C1 segment of cervical spinal cord (tissue), 14 donors: Measurements from ENCODE around the gene TBX10.
"Not testable (repeated sequence)": the region's sequence is repeated elsewhere in the genome, so short reads cannot be mapped to it uniquely, and the experiment has no call there.

Source experiments
- DNase-seq, 14 donors: peaks; one replicate each; lab custom pipeline; 2025; lab: John Stamatoyannopoulos, UW

The TBX10 gene

GRCh38 chr11:67601098-67601497 lies 38.5 kb downstream of the TBX10 start:
- DNase-seq, result no peak

DNA sequence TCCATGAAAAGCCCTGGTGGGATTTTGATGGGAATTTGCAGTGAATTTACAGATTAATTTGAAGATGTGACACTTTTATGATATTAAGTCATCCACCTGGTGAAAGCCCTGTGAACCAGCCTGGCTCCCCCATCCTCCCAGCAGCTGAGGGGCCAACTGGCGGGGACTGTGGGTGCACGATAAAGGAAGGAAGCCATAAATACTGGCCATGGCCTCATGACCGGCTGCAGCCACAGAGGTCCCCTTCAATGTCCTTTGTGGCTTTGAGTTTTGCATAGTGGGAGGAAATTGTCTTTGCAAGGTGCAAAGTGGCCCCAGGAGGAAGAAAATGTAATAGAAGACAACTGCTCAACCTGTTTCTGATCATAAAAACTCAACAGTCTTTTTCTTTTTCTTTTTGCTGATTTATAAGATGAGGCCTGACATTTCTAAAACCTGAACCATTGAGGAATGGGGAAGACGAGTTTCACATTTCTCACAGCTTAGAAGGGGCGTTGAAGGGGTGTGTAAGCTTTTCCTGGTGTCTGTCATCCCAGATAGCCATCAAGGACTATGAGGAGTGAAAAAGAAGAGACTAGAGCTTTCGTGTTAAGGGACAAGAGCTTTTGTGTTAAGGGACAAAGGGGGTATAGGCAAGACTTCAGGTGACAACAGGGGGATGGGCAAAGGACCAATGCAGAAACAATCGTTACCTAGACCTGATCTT lies 39.1 kb downstream of the TBX10 start:
- DNase-seq, result no peak

- no peak for DNase-seq
Observed at GRCh38 chr11:67599149-67599548, 40.4 kb downstream of the TBX10 start.

DNA sequence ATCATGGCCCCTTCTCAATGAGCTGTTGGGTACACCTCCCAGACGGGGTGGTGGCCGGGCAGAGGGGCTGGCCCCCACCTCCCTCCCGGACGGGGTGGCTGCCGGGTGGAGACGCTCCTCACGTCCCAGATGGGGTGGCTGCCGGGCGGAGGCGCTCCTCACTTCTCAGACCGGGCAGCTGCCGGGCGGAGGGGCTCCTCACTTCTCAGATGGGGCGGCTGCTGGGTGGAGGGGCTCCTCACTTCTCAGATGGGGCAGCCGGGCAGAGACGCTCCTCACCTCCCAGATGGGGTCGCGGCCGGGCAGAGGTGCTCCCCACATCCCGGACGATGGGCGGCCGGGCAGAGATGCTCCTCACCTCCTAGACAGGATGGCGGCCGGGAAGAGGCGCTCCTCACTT lies 41.6 kb downstream of the TBX10 start:
- DNase-seq, result not testable (repeated sequence)

DNA sequence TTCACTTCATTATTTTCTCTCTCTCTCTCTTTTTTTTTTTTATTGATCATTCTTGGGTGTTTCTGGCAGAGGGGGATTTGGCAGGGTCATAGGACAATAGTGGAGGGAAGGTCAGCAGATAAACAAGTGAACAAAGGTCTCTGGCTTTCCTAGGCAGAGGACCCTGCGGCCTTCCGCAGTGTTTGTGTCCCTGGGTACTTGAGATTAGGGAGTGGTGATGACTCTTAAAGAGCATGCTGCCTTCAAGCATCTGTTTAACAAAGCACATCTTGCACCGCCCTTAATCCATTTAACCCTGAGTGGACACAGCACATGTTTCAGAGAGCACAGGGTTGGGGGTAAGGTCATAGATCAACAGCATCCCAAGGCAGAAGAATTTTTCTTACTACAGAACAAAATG lies 42.1 kb downstream of the TBX10 start:
- DNase-seq, result not testable (repeated sequence)

GRCh38 chr11:67596753-67597300 lies 42.7 kb downstream of the TBX10 start:
- no peak for DNase-seq

GRCh38 chr11:67594480-67594879 lies 45.1 kb downstream of the TBX10 start:
- DNase-seq, result no peak

DNA sequence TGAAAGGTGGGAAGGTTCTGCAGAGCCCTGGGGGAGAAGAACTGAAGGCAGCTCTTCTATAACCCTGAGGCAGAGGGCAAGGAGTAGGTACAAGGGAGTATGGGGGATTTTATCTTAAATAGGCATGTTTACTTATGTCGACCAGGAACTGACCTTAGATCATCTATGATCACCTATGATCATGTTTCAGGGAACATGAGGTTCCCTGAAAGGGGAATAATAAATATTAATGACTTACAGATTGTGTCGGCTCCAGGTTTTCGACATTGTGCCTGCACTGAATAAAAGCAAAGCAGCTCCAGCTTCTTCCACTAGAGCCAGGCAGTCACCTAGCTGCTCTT lies 46.0 kb downstream of the TBX10 start:
- DNase-seq, result no peak

DNA sequence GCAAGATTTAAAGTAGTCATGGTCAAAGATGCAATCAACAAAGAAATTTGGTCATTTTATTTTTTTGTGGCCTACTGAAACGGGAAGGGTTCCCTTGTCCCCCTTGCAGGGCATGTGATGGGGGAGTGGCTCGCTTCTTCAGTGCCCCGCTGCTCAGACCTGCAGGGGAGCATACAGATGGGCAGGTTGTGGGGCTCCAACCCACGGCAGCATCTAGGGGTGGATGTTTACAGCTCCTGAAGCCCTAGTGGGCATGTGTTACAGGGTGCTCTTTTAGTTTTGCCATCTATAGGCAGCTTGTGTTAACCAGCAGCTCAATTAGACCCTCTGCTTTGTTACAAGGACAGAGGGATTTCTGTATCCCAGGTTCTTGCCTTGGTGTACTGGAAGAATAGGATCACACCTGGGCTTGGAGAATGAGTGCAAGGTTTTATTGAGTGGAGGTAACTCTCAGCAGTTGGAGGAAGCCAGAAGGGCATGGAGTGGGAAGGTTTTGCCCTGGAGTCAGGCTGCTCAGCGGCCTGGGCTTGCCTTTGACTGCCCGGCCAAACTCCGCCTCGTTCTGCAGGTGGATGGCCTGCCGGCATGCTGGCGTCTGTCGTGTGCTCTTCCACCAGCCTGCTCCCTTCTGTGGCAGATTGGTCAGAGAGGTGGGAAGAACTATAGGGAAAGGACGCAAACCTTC lies 46.5 kb downstream of the TBX10 start:
- DNase-seq, result no peak

- DNase-seq, result not testable (repeated sequence)
Observed at GRCh38 chr11:67588899-67589415, 50.6 kb downstream of the TBX10 start.

DNA sequence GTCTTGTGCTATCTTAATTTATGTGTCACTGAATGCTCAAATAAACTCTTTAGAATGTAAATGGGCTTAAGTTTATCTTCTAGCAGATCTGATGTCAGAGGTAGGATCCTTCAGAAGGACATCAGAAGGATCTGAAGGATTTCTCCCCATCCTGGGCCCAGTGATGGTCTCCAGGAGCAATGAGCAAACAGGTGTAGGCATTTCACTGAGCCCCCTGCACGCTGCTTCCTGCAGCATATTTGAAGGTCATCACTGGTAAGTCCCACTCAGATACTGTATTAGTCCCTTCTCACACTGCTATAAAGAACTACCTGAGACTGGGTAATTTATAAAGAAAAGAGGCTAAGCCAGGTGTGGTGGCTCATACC lies 51.4 kb downstream of the TBX10 start:
- no peak for DNase-seq

- DNase-seq, result no peak
Observed at GRCh38 chr11:67586568-67587250, 52.9 kb downstream of the TBX10 start.

DNA sequence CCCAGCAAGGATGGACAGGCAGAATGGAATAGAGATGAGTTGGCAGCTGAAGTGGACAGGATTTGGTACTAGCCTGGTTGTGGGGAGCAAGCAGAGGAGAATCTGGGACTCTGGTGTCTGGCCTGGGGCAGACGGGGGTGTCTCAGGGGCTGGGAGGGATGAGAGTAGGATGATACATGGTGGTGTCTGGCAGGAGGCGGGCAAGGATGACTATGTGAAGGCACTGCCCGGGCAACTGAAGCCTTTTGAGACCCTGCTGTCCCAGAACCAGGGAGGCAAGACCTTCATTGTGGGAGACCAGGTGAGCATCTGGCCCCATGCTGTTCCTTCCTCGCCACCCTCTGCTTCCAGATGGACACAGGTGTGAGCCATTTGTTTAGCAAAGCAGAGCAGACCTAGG lies 53.7 kb downstream of the TBX10 start:
- no peak for DNase-seq

DNA sequence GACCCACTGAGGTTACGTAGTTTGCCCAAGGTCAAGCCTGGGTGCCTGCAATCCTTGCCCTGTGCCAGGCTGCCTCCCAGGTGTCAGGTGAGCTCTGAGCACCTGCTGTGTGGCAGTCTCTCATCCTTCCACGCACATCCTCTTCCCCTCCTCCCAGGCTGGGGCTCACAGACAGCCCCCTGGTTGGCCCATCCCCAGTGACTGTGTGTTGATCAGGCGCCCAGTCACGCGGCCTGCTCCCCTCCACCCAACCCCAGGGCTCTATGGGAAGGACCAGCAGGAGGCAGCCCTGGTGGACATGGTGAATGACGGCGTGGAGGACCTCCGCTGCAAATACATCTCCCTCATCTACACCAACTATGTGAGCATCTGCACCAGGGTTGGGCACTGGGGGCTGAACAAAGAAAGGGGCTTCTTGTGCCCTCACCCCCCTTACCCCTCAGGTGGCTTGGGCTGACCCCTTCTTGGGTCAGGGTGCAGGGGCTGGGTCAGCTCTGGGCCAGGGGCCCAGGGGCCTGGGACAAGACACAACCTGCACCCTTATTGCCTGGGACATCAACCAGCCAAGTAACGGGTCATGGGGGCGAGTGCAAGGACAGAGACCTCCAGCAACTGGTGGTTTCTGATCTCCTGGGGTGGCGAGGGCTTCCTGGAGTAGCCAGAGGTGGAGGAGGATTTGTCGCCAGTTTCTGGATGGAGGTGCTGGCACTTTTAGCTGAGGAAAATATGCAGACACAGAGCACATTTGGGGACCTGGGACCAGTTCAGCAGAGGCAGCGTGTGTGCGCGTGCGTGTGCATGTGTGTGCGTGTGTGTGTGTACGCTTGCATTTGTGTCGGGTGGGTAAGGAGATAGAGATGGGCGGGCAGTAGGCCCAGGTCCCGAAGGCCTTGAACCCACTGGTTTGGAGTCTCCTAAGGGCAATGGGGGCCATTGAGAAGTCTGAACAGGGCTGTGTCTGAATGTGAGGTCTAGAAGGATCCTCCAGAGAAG lies 54.4 kb downstream of the TBX10 start:
- peak in 2 of 14 donors; percentile 25 to 26 for DNase-seq

- DNase-seq, result peak in 10 of 14 donors; percentile 36 to 75 (median 50)
Observed at GRCh38 chr11:67584205-67584880, 55.2 kb downstream of the TBX10 start.

GRCh38 chr11:67583247-67584204 lies 56.0 kb downstream of the TBX10 start, which contains the start of gene GSTP1:
Gene GSTP1, plus strand, starts transcription at chr11:67583812. Its CDS starts 32 bp downstream, at chr11:67583844.
- peak; percentile 9 to 89 (median 72) for DNase-seq

DNA sequence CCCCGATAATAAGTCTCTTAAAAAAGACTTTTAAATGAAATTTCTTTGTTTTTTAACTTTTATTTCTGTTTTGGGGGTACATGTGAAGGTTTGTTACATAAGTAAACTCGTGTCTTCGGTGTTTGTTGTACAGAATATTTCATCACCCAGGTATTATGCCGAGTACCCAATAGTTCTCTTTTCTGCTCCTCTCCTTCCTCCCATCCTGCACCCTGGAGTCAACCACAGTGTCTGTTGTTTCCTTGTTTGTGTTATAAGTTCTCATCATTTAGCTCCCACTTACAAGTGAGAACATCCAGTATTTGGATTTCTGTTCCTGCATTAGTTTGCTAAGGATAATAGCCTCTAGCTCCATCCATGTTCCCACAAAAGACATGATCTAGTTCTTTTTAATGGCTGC lies 57.6 kb downstream of the TBX10 start:
- no peak for DNase-seq

- no peak for DNase-seq
Observed at GRCh38 chr11:67581469-67581868, 58.1 kb downstream of the TBX10 start.
